VCaP (cell line): ENCODE measurements around the gene FOXD1.

Experiments used
- H3K27ac ChIP-seq: fragments of 450-650 bp; 2 replicates; pipeline ENCODE4 v1.5.1; 2017
- CTCF ChIP-seq: fragments of 450-650 bp; conservative IDR thresholded peaks from 2 replicates; pipeline ENCODE4 v1.5.1; 2017; ENCODE audit warnings: mild to moderate bottlenecking, moderate library complexity

FOXD1 gene

GRCh38 chr5:73448463-73449136, at the start of gene FOXD1:
FOXD1 (minus strand) TSS chr5:73448777; CDS start chr5:73448362, 415 bp downstream.
- peak within 1 kb of the TSS; percentile 85 for H3K27ac ChIP-seq
- 0 out of 2 replicates have a peak, but pooled peaks have one; percentile 9 for TF ChIP-seq CTCF

GRCh38 chr5:73497497-73498056, 49.0 kb upstream of the FOXD1 start:
- no peak for TF ChIP-seq CTCF
- peak overlapping the region; percentile 86 for H3K27ac ChIP-seq

GRCh38 chr5:73496984-73497457, 48.4 kb upstream of the FOXD1 start:
- TF ChIP-seq CTCF: no peak
- H3K27ac ChIP-seq: peak overlapping the region; percentile 86

GRCh38 chr5:73495772-73496335, 47.3 kb upstream of the FOXD1 start:
- H3K27ac ChIP-seq: peak overlapping the region; percentile 86
- TF ChIP-seq CTCF: no peak

- TF ChIP-seq CTCF: no peak
- H3K27ac ChIP-seq: peak overlapping the region; percentile 86
Measured at GRCh38 chr5:73494721-73495120, 46.1 kb upstream of the FOXD1 start.

GRCh38 chr5:73493421-73493820, 44.8 kb upstream of the FOXD1 start:
- no peak overlapping the region for H3K27ac ChIP-seq
- TF ChIP-seq CTCF: no peak

- no peak for TF ChIP-seq CTCF
- no peak overlapping the region for H3K27ac ChIP-seq
Measured at GRCh38 chr5:73491155-73491554, 42.6 kb upstream of the FOXD1 start.
